Iris pigment epithelial cell (primary cell): ENCODE measurements around the gene SLC35E1.
A peak's percentile ranks its signal among the peaks of the same experiment; 100 is the strongest.

Source experiments
- DNase-seq: peaks from one replicate; pipeline ENCODE4 v3.0.0-alpha.2; 2011; ENCODE audit warnings: low read depth

The SLC35E1 gene

GRCh38 chr19:16596399-16596798, 24.2 kb upstream of the SLC35E1 start:
- DNase-seq, result no peak

- DNase-seq, result no peak
These were observed 22.9 kb upstream of the SLC35E1 start for GRCh38 chr19:16595097-16595496.

- no peak for DNase-seq
These were observed 22.5 kb upstream of the SLC35E1 start for GRCh38 chr19:16594681-16595091.

- no peak for DNase-seq
These were observed 21.9 kb upstream of the SLC35E1 start for GRCh38 chr19:16594131-16594586.

- no peak for DNase-seq
These were observed 21.0 kb upstream of the SLC35E1 start for GRCh38 chr19:16593181-16593580.

GRCh38 chr19:16591803-16592556, 19.8 kb upstream of the SLC35E1 start:
- no peak for DNase-seq

- no peak for DNase-seq
These were observed 18.9 kb upstream of the SLC35E1 start for GRCh38 chr19:16590876-16591802.

GRCh38 chr19:16589917-16590316, 17.7 kb upstream of the SLC35E1 start:
- no peak for DNase-seq

- no peak for DNase-seq
These were observed 16.8 kb upstream of the SLC35E1 start for GRCh38 chr19:16588824-16589577.

GRCh38 chr19:16587833-16588823, 15.9 kb upstream of the SLC35E1 start:
- DNase-seq, result no peak

- DNase-seq, result peak; percentile 69
These were observed 15.0 kb upstream of the SLC35E1 start for GRCh38 chr19:16586991-16587832.

GRCh38 chr19:16586477-16586871, 14.3 kb upstream of the SLC35E1 start:
- no peak for DNase-seq

GRCh38 chr19:16585808-16586476, 13.7 kb upstream of the SLC35E1 start:
- DNase-seq, result no peak

- DNase-seq, result no peak
These were observed 13.0 kb upstream of the SLC35E1 start for GRCh38 chr19:16585094-16585801.

- DNase-seq, result peak; percentile 83
These were observed 12.3 kb upstream of the SLC35E1 start for GRCh38 chr19:16584248-16585093.

- DNase-seq, result no peak
These were observed 10.5 kb upstream of the SLC35E1 start for GRCh38 chr19:16582486-16583261.

- DNase-seq, result peak; percentile 31
These were observed 9.7 kb upstream of the SLC35E1 start for GRCh38 chr19:16581971-16582343.
